ENCODE measurements around the gene ZNF77. TPM values are rescaled to one million over a fixed set of nuclear protein-coding genes. Genes with fewer than 3 reads are reported as not detected.
"Not testable (repeated sequence)": the region's sequence is repeated elsewhere in the genome, so short reads cannot be mapped to it uniquely, and the experiment has no call there.

ZNF77 gene
- total RNA-seq, 1 experiment from 2014 or later = 3.5 TPM

- DNase-seq (ENCODE audit: low read depth, low spot score) = no peak
- in situ Hi-C loops (cut with HindIII; ENCODE audit: low pct_unique_long_range_greater_than_20kb, low sequenced_read_pairs) = no loop called here
Measured at GRCh38 chr19:2976609-2977000, 31.8 kb upstream of the ZNF77 start.

GRCh38 chr19:2974342-2975041, 29.7 kb upstream of the ZNF77 start:
- in situ Hi-C loops (cut with HindIII; ENCODE audit: low pct_unique_long_range_greater_than_20kb, low sequenced_read_pairs) = no loop called here
- DNase-seq (ENCODE audit: low read depth, low spot score) = peak; percentile 62

GRCh38 chr19:2973229-2973628, 28.5 kb upstream of the ZNF77 start:
- in situ Hi-C loops (cut with HindIII; ENCODE audit: low pct_unique_long_range_greater_than_20kb, low sequenced_read_pairs) = no loop called here
- DNase-seq (ENCODE audit: low read depth, low spot score) = no peak

- no peak for DNase-seq (ENCODE audit: low read depth, low spot score)
- in situ Hi-C loops (cut with HindIII; ENCODE audit: low pct_unique_long_range_greater_than_20kb, low sequenced_read_pairs) = no loop called here
Measured at GRCh38 chr19:2970201-2970835, 25.5 kb upstream of the ZNF77 start.

GRCh38 chr19:2969104-2969504, 24.3 kb upstream of the ZNF77 start:
- no peak for DNase-seq (ENCODE audit: low read depth, low spot score)
- in situ Hi-C loops (cut with HindIII; ENCODE audit: low pct_unique_long_range_greater_than_20kb, low sequenced_read_pairs) = no loop called here

- DNase-seq (ENCODE audit: low read depth, low spot score) = no peak
- in situ Hi-C loops (cut with HindIII; ENCODE audit: low pct_unique_long_range_greater_than_20kb, low sequenced_read_pairs) = no loop called here
Measured at GRCh38 chr19:2967972-2968371, 23.2 kb upstream of the ZNF77 start.

GRCh38 chr19:2964874-2965273, 20.1 kb upstream of the ZNF77 start:
- in situ Hi-C loops (cut with HindIII; ENCODE audit: low pct_unique_long_range_greater_than_20kb, low sequenced_read_pairs) = no loop called here
- no peak for DNase-seq (ENCODE audit: low read depth, low spot score)

GRCh38 chr19:2963631-2964030, 18.9 kb upstream of the ZNF77 start:
- in situ Hi-C loops (cut with HindIII; ENCODE audit: low pct_unique_long_range_greater_than_20kb, low sequenced_read_pairs) = not testable (repeated sequence)

GRCh38 chr19:2963122-2963521, 18.4 kb upstream of the ZNF77 start:
- no peak for DNase-seq (ENCODE audit: low read depth, low spot score)
- in situ Hi-C loops (cut with HindIII; ENCODE audit: low pct_unique_long_range_greater_than_20kb, low sequenced_read_pairs) = no loop called here

More at GRCh38 chr19:2963631-2964030, 18.9 kb upstream of the ZNF77 start:
- DNase-seq (ENCODE audit: low read depth, low spot score) = not testable (repeated sequence)

- in situ Hi-C loops (cut with HindIII; ENCODE audit: low pct_unique_long_range_greater_than_20kb, low sequenced_read_pairs) = no loop called here
- peak; percentile 74 for DNase-seq (ENCODE audit: low read depth, low spot score)
Measured at GRCh38 chr19:2962018-2962670, 17.4 kb upstream of the ZNF77 start.

GRCh38 chr19:2960120-2960519, 15.3 kb upstream of the ZNF77 start:
- DNase-seq (ENCODE audit: low read depth, low spot score) = no peak
- in situ Hi-C loops (cut with HindIII; ENCODE audit: low pct_unique_long_range_greater_than_20kb, low sequenced_read_pairs) = no loop called here

- in situ Hi-C loops (cut with HindIII; ENCODE audit: low pct_unique_long_range_greater_than_20kb, low sequenced_read_pairs) = no loop called here
- DNase-seq (ENCODE audit: low read depth, low spot score) = no peak
Measured at GRCh38 chr19:2957160-2957559, 12.4 kb upstream of the ZNF77 start.

GRCh38 chr19:2952953-2953481, 8.2 kb upstream of the ZNF77 start:
- in situ Hi-C loops (cut with HindIII; ENCODE audit: low pct_unique_long_range_greater_than_20kb, low sequenced_read_pairs) = no loop called here
- DNase-seq (ENCODE audit: low read depth, low spot score) = no peak

GRCh38 chr19:2950286-2951124, 5.7 kb upstream of the ZNF77 start:
- in situ Hi-C loops (cut with HindIII; ENCODE audit: low pct_unique_long_range_greater_than_20kb, low sequenced_read_pairs) = no loop called here
- peak; percentile 98 for DNase-seq (ENCODE audit: low read depth, low spot score)

GRCh38 chr19:2949939-2950285, 5.1 kb upstream of the ZNF77 start:
- in situ Hi-C loops (cut with HindIII; ENCODE audit: low pct_unique_long_range_greater_than_20kb, low sequenced_read_pairs) = no loop called here
- DNase-seq (ENCODE audit: low read depth, low spot score) = no peak

GRCh38 chr19:2945575-2946184, 909 bp upstream of the ZNF77 start:
- no peak for DNase-seq (ENCODE audit: low read depth, low spot score)
- in situ Hi-C loops (cut with HindIII; ENCODE audit: low pct_unique_long_range_greater_than_20kb, low sequenced_read_pairs) = no loop called here

GRCh38 chr19:2944403-2944774, 382 bp downstream of the ZNF77 start:
- in situ Hi-C loops (cut with HindIII; ENCODE audit: low pct_unique_long_range_greater_than_20kb, low sequenced_read_pairs) = no loop called here
- no peak for DNase-seq (ENCODE audit: low read depth, low spot score)

All from SK-MEL-5 (cell line).